CD4-positive, alpha-beta T cell treated with Interleukin-6 for 4 hours (primary cell): ENCODE measurements around the gene MDGA2.

Source experiments
- DNase-seq: peaks from one replicate; pipeline ENCODE4 v3.0.0-alpha.2; 2020; ENCODE audit warnings: mixed read lengths

The MDGA2 gene

DNA sequence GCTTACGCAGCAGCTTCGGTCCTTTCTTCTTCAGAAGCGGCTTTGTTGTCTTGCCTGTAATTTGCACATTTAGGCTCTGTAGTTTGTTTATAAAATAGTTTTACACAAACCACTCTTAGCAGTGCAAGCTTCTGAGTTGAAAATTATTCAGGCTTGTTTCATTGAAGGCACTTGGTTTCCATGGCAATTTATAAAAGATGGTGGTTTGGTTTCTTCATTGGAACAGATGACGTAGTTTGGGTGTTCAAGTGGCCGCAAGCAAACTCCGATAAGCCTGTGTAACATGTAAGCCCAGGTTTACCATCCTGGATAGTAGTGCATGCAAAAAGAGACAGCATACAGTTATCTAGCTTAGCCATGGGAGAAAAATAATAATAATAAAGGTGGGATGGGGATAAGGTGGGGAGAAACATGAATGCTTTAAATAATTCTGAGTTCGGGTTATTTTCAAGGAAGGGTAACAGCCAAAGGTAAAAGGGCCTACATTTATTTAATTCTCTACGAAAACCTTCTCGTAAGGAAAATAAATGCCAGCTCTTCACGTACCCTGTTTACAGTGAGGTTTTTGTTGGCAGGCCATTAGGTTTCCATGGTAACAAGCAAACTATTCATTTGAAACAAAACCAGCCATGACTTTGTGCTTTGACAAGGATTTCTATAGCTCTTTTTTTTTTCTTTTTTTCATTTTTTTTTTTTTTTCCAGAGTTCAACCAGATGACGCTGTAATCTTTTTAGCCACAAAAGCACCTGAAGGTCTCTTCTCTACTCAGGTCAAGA, 834.3 kb downstream of the MDGA2 start:
- DNase-seq, result no peak

DNA sequence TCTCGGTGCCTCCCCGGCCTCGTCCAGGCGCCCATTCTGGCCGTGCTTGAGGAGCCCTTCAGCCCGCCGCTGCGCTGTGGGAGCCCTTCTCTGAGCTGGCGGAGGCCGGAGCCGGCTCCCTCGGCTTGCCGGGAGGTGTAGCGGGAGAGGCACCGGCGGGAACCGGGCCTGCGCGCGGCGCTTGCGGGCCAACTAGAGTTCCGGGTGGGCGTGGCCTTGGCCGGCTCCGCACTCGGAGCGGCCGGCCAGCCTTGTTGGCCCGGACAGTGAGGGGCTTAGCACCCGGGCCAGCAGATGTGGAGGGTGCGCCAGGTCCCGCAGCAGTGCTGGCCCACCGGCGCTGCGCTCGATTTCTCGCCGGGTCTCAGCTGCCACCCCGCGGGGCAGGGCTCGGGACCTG, 855.1 kb downstream of the MDGA2 start:
- no peak for DNase-seq

DNA sequence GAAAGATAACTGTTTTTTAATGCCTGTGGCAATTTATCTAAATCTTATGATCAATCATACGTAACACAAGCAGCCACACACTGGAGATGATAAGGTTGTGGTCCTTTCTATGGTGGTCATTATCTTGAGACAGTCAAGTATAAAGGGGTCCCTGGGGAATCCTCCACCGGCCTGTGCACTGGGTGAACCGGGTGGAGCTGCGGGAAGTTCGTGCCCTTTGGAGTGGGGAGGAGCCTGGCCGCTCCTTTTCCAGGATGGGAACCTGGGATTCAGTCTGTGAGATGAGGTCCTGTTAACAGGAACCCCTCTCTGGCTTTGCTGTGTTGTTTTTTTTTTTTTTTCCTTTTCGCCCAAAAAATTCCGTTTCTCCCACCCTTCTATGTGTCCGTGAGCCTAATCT, 856.3 kb downstream of the MDGA2 start:
- DNase-seq, result no peak

DNA sequence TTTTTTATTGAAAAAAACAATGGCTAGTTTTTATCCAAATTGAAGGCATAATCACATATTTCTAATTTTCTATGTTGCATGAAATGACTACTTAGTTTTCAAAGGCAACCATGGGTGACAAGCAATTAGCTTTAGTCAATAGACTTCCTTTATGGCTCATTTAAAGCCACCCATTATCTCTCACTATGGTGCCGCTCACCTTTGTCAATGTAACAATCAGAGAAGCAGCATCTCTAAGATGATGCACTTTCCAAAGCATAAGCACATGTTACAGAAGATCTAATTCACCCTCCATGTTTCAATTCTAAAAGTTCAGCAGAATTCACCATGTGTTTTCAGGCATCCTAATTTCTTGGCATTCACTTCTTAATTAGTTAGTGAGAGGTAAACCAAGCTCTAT, 857.3 kb downstream of the MDGA2 start:
- DNase-seq, result no peak

DNA sequence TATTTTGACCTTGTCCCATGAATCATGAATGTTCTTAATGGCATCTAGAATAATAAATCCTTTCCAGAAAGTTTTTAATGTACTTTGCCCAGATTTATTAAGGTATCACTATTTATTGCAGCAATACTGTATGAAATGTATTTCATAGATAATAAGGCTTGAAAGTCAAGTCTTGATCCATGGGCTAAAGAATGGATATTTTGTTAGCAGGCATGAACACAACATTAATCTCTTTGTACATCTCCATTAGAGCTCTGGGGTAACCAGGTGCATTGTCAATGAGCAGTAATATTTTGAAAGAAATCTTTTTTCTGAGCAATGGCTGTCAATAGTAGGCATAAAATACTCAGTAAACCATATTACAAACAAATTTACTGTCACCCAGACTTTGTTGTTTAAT, 882.3 kb downstream of the MDGA2 start:
- no peak for DNase-seq
